HepG2 (cell line): ENCODE results near the gene CORO1C.

Source experiments
- MAX ChIP-seq: IDR thresholded peaks from 2 replicates; pipeline ENCODE4 v1.6.1; 2012; ENCODE audit warnings: inconsistent platforms
- PRPF4 ChIP-seq: fragments of 200-400 bp; formaldehyde crosslinking; IDR thresholded peaks from 2 replicates; pipeline ENCODE4 v1.6.1; 2016; ENCODE audit warnings: low read length, low read depth; ENCODE audit not compliant: poor library complexity, severe bottlenecking
- SIN3A ChIP-seq: IDR thresholded peaks from 2 replicates; pipeline ENCODE4 v1.6.1; 2011; ENCODE audit warnings: low read depth, mild to moderate bottlenecking, control low read depth, low read length, borderline replicate concordance
- ZFP1 ChIP-seq: IDR thresholded peaks from 2 replicates; pipeline ENCODE4 v1.6.1; 2016
- ZNF431 ChIP-seq: sonication (generic); formaldehyde crosslinking; IDR thresholded peaks from 2 replicates; pipeline ENCODE4 v1.9.0; 2022; ENCODE audit warnings: missing genetic modification reagents, low read depth, mild to moderate bottlenecking, borderline replicate concordance
- ZNF619 ChIP-seq: sonication (generic); formaldehyde crosslinking; IDR thresholded peaks from 2 replicates; pipeline ENCODE4 v1.4.0; 2020; ENCODE audit warnings: mild to moderate bottlenecking, missing genetic modification reagents
- ZNF766 ChIP-seq: sonication (generic); formaldehyde crosslinking; IDR thresholded peaks from 2 replicates; pipeline ENCODE4 v1.5.0; 2020; ENCODE audit warnings: missing genetic modification reagents, borderline replicate concordance

GRCh38 chr12:108693751-108694150 lies 37.6 kb downstream of the CORO1C start:
- TF ChIP-seq SIN3A (no peak), PRPF4 (no peak), MAX (no peak), ZNF431 (no peak), ZFP1 (no peak), ZNF766 (CRISPR knock-in tag) (no peak), ZNF619 (CRISPR knock-in tag) (no peak)
